ENCODE data around the gene ACR.

The ACR gene

GRCh38 chr22:50708996-50709395, 29.0 kb upstream of the ACR start:
- H2BK5ac ChIP-seq (ENCODE audit: low read depth, low read length, poor library complexity) = no peak overlapping the region
- no CpG with 5 or more reads among the region's 6 CpGs for WGBS (ENCODE audit: extremely low coverage, insufficient coverage, insufficient read length)

GRCh38 chr22:50710221-50710620, 27.8 kb upstream of the ACR start:
- Histone ChIP-seq H3K4me2 (ENCODE audit: low read length) (no peak overlapping the region), H3K14ac (ENCODE audit: low read length) (no peak overlapping the region), H3K27me3 (ENCODE audit: insufficient read depth, low read length) (no peaks in the 10 kb centered on the region), H3K23ac (ENCODE audit: low read length) (no peak overlapping the region), H3K36me3 (ENCODE audit: control insufficient read depth in 1 of 2, insufficient read depth in 2 of 2, low read length in 2 of 2) (no peaks in the 10 kb centered on the region), H4K12ac (ENCODE audit: low read depth, low read length) (no peak overlapping the region), H3K9ac (ENCODE audit: low read length) (no peak overlapping the region), H4K91ac (ENCODE audit: low read depth, low read length) (no peak overlapping the region), H4K8ac (ENCODE audit: low read depth, low read length) (no peak overlapping the region), H2BK12ac (ENCODE audit: low read length) (no peak overlapping the region), H2BK120ac (ENCODE audit: insufficient read depth, low read length, poor library complexity) (no peak overlapping the region), H3K4me3 (ENCODE audit: low read depth, low read length) (no peak overlapping the region), H2BK5ac (ENCODE audit: low read depth, low read length, poor library complexity) (no peak overlapping the region), H3K9me3 (ENCODE audit: insufficient read depth, low read depth, low read length) (peaks cover 10% of the 10 kb centered on the region), H3K79me2 (ENCODE audit: control insufficient read depth, insufficient read depth, low read length, poor library complexity) (no peaks in the 10 kb centered on the region), H3K4me1 (ENCODE audit: control insufficient read depth in 1 of 2, insufficient read depth in 2 of 2, low read length in 2 of 2) (peaks cover 2 to 6% of the 10 kb centered on the region in 2 experiments), H3K27ac (ENCODE audit: low read depth, low read length) (no peak overlapping the region), H3K18ac (ENCODE audit: low read length) (no peak overlapping the region), H3K79me1 (ENCODE audit: low read length) (no peaks in the 10 kb centered on the region), H2AFZ (ENCODE audit: insufficient read depth, low read length, poor library complexity) (no peak overlapping the region), H2AK5ac (ENCODE audit: low read length) (no peak overlapping the region), H3K4ac (ENCODE audit: low read depth, low read length) (no peak overlapping the region)
- WGBS (ENCODE audit: extremely low coverage, insufficient coverage, insufficient read length) = no CpG with 5 or more reads among the region's 6 CpGs
- no peak for DNase-seq

More at GRCh38 chr22:50708996-50709395, 29.0 kb upstream of the ACR start:
- Histone ChIP-seq H3K27ac (ENCODE audit: low read depth, low read length) (no peak overlapping the region), H2AFZ (ENCODE audit: insufficient read depth, low read length, poor library complexity) (no peak overlapping the region), H4K12ac (ENCODE audit: low read depth, low read length) (no peak overlapping the region), H3K79me1 (ENCODE audit: low read length) (no peaks in the 10 kb centered on the region), H3K79me2 (ENCODE audit: control insufficient read depth, insufficient read depth, low read length, poor library complexity) (no peaks in the 10 kb centered on the region), H2BK12ac (ENCODE audit: low read length) (no peak overlapping the region), H3K23ac (ENCODE audit: low read length) (no peak overlapping the region), H3K4ac (ENCODE audit: low read depth, low read length) (no peak overlapping the region), H3K9me3 (ENCODE audit: insufficient read depth, low read depth, low read length) (peaks cover 8% of the 10 kb centered on the region), H3K36me3 (ENCODE audit: control insufficient read depth in 1 of 2, insufficient read depth in 2 of 2, low read length in 2 of 2) (no peaks in the 10 kb centered on the region), H3K14ac (ENCODE audit: low read length) (no peak overlapping the region), H4K8ac (ENCODE audit: low read depth, low read length) (no peak overlapping the region), H3K18ac (ENCODE audit: low read length) (no peak overlapping the region), H3K27me3 (ENCODE audit: insufficient read depth, low read length) (no peaks in the 10 kb centered on the region), H2BK120ac (ENCODE audit: insufficient read depth, low read length, poor library complexity) (no peak overlapping the region), H3K4me3 (ENCODE audit: low read depth, low read length) (no peak overlapping the region), H3K4me2 (ENCODE audit: low read length) (no peak overlapping the region), H2AK5ac (ENCODE audit: low read length) (no peak overlapping the region), H3K4me1 (ENCODE audit: control insufficient read depth in 1 of 2, insufficient read depth in 2 of 2, low read length in 2 of 2) (peaks cover 5 to 9% of the 10 kb centered on the region in 2 experiments), H3K9ac (ENCODE audit: low read length) (no peak overlapping the region), H4K91ac (ENCODE audit: low read depth, low read length) (no peak overlapping the region)
- no peak for DNase-seq

GRCh38 chr22:50710886-50711285, 27.1 kb upstream of the ACR start:
- Histone ChIP-seq H3K27me3 (ENCODE audit: insufficient read depth, low read length) (no peaks in the 10 kb centered on the region), H3K9me3 (ENCODE audit: insufficient read depth, low read depth, low read length) (peaks cover 10% of the 10 kb centered on the region), H3K79me2 (ENCODE audit: control insufficient read depth, insufficient read depth, low read length, poor library complexity) (no peaks in the 10 kb centered on the region), H3K23ac (ENCODE audit: low read length) (peak overlapping the region; percentile 44), H3K4me2 (ENCODE audit: low read length) (no peak overlapping the region), H4K91ac (ENCODE audit: low read depth, low read length) (no peak overlapping the region), H2BK5ac (ENCODE audit: low read depth, low read length, poor library complexity) (no peak overlapping the region), H2AK5ac (ENCODE audit: low read length) (no peak overlapping the region), H4K12ac (ENCODE audit: low read depth, low read length) (no peak overlapping the region), H2BK120ac (ENCODE audit: insufficient read depth, low read length, poor library complexity) (no peak overlapping the region), H3K18ac (ENCODE audit: low read length) (no peak overlapping the region), H3K36me3 (ENCODE audit: control insufficient read depth in 1 of 2, insufficient read depth in 2 of 2, low read length in 2 of 2) (no peaks in the 10 kb centered on the region), H3K79me1 (ENCODE audit: low read length) (no peaks in the 10 kb centered on the region), H3K14ac (ENCODE audit: low read length) (no peak overlapping the region), H4K8ac (ENCODE audit: low read depth, low read length) (no peak overlapping the region), H3K9ac (ENCODE audit: low read length) (no peak overlapping the region), H3K4me3 (ENCODE audit: low read depth, low read length) (peak overlapping the region; percentile 65), H2BK12ac (ENCODE audit: low read length) (no peak overlapping the region), H3K4me1 (ENCODE audit: control insufficient read depth in 1 of 2, insufficient read depth in 2 of 2, low read length in 2 of 2) (peaks cover 2% of the 10 kb centered on the region in 2 experiments), H3K27ac (ENCODE audit: low read depth, low read length) (no peak overlapping the region), H3K4ac (ENCODE audit: low read depth, low read length) (no peak overlapping the region), H2AFZ (ENCODE audit: insufficient read depth, low read length, poor library complexity) (no peak overlapping the region)
- no CpG with 5 or more reads among the region's 38 CpGs for WGBS (ENCODE audit: extremely low coverage, insufficient coverage, insufficient read length)
- DNase-seq = no peak

- Histone ChIP-seq H3K18ac (ENCODE audit: low read length) (no peak overlapping the region), H3K14ac (ENCODE audit: low read length) (no peak overlapping the region)
Observed at GRCh38 chr22:50711446-50712340, 26.3 kb upstream of the ACR start.

More at GRCh38 chr22:50711446-50712340, 26.3 kb upstream of the ACR start:
- no peak for DNase-seq
- H2BK12ac ChIP-seq (ENCODE audit: low read length) = no peak overlapping the region
- H3K9me3 ChIP-seq (ENCODE audit: insufficient read depth, low read depth, low read length) = peaks cover 10% of the 10 kb centered on the region
- H3K23ac ChIP-seq (ENCODE audit: low read length) = no peak overlapping the region
- H3K27me3 ChIP-seq (ENCODE audit: insufficient read depth, low read length) = no peaks in the 10 kb centered on the region
- H3K4me1 ChIP-seq (ENCODE audit: control insufficient read depth in 1 of 2, insufficient read depth in 2 of 2, low read length in 2 of 2) = peaks cover 2% of the 10 kb centered on the region in 2 experiments
- WGBS (ENCODE audit: extremely low coverage, insufficient coverage, insufficient read length) = no CpG with 5 or more reads among the region's 16 CpGs
- no peak overlapping the region for H3K27ac ChIP-seq (ENCODE audit: low read depth, low read length)
- H2BK5ac ChIP-seq (ENCODE audit: low read depth, low read length, poor library complexity) = no peak overlapping the region
- no peaks in the 10 kb centered on the region for H3K79me1 ChIP-seq (ENCODE audit: low read length)
- no peak overlapping the region for H4K91ac ChIP-seq (ENCODE audit: low read depth, low read length)
- no peak overlapping the region for H3K4me2 ChIP-seq (ENCODE audit: low read length)
- no peaks in the 10 kb centered on the region for H3K36me3 ChIP-seq (ENCODE audit: control insufficient read depth in 1 of 2, insufficient read depth in 2 of 2, low read length in 2 of 2)
- H3K9ac ChIP-seq (ENCODE audit: low read length) = no peak overlapping the region
- H4K12ac ChIP-seq (ENCODE audit: low read depth, low read length) = no peak overlapping the region
- H2BK120ac ChIP-seq (ENCODE audit: insufficient read depth, low read length, poor library complexity) = no peak overlapping the region
- no peak overlapping the region for H4K8ac ChIP-seq (ENCODE audit: low read depth, low read length)
- no peak overlapping the region for H3K4ac ChIP-seq (ENCODE audit: low read depth, low read length)
- no peak overlapping the region for H2AFZ ChIP-seq (ENCODE audit: insufficient read depth, low read length, poor library complexity)
- no peaks in the 10 kb centered on the region for H3K79me2 ChIP-seq (ENCODE audit: control insufficient read depth, insufficient read depth, low read length, poor library complexity)
- H2AK5ac ChIP-seq (ENCODE audit: low read length) = no peak overlapping the region
- no peak overlapping the region for H3K4me3 ChIP-seq (ENCODE audit: low read depth, low read length)
